ENCODE data around the gene PLPP7.
A peak's percentile ranks its signal among the peaks of the same experiment; 100 is the strongest.

PLPP7 gene

GRCh38 chr9:131280660-131281059 lies 8.9 kb upstream of the PLPP7 start:
- no peak for DNase-seq

GRCh38 chr9:131281119-131281965 lies 8.2 kb upstream of the PLPP7 start:
- no peak for DNase-seq

- no peak for DNase-seq
Observed at GRCh38 chr9:131282175-131282574, 7.3 kb upstream of the PLPP7 start.

GRCh38 chr9:131282688-131283422 lies 6.7 kb upstream of the PLPP7 start:
- DNase-seq = peak in 2 of 56 donors; percentile 24 to 67

GRCh38 chr9:131284856-131285255 lies 4.7 kb upstream of the PLPP7 start:
- DNase-seq = no peak

- DNase-seq = no peak
Observed at GRCh38 chr9:131287359-131287758, 2.2 kb upstream of the PLPP7 start.

- DNase-seq = no peak
Observed at GRCh38 chr9:131288217-131288616, 1.3 kb upstream of the PLPP7 start.

GRCh38 chr9:131290036-131290766 lies 678 bp downstream of the PLPP7 start:
- DNase-seq = peak in 5 of 56 donors; percentile 30 to 66 (median 57)

GRCh38 chr9:131290767-131291370 lies 1.3 kb downstream of the PLPP7 start:
- no peak for DNase-seq

- no peak for DNase-seq
Observed at GRCh38 chr9:131291795-131292315, 2.3 kb downstream of the PLPP7 start.

- DNase-seq = no peak
Observed at GRCh38 chr9:131292937-131293336, 3.4 kb downstream of the PLPP7 start.

- DNase-seq = no peak
Observed at GRCh38 chr9:131296460-131296859, 6.9 kb downstream of the PLPP7 start.

GRCh38 chr9:131296906-131297500 lies 7.5 kb downstream of the PLPP7 start:
- no peak for DNase-seq

GRCh38 chr9:131297903-131298302 lies 8.4 kb downstream of the PLPP7 start:
- no peak for DNase-seq

GRCh38 chr9:131298341-131298740 lies 8.8 kb downstream of the PLPP7 start:
- DNase-seq = no peak

GRCh38 chr9:131298816-131299215 lies 9.3 kb downstream of the PLPP7 start:
- DNase-seq = no peak

- DNase-seq = no peak
Observed at GRCh38 chr9:131299346-131299960, 9.9 kb downstream of the PLPP7 start.

GRCh38 chr9:131299961-131300347 lies 10.4 kb downstream of the PLPP7 start:
- DNase-seq = no peak

GRCh38 chr9:131300444-131300843 lies 10.9 kb downstream of the PLPP7 start:
- no peak for DNase-seq
